ENCODE measurements around the gene SLC2A4. TPM values are rescaled to one million over a fixed set of nuclear protein-coding genes. Genes with fewer than 3 reads are reported as not detected.

SLC2A4 gene
- total RNA-seq, result not detected in 2 replicates

DNA sequence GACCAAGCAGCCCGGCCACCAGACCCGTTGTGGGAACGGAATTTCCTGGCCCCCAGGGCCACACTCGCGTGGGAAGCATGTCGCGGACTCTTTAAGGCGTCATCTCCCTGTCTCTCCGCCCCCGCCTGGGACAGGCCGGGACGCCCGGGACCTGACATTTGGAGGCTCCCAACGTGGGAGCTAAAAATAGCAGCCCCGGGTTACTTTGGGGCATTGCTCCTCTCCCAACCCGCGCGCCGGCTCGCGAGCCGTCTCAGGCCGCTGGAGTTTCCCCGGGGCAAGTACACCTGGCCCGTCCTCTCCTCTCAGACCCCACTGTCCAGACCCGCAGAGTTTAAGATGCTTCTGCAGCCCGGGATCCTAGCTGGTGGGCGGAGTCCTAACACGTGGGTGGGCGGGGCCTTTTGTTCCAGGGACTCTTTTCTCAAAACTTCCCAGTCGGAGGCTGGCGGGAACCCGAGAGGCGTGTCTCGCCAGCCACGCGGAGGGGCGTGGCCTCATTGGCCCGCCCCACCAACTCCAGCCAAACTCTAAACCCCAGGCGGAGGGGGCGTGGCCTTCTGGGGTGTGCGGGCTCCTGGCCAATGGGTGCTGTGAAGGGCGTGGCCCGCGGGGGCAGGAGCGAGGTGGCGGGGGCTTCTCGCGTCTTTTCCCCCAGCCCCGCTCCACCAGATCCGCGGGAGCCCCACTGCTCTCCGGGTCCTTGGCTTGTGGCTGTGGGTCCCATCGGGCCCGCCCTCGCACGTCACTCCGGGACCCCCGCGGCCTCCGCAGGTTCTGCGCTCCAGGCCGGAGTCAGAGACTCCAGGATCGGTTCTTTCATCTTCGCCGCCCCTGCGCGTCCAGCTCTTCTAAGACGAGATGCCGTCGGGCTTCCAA lies at the start of gene SLC2A4:
Gene SLC2A4, plus strand, starts transcription at position 645 of the 879 bp plus-strand sequence. Its CDS starts 217 bp downstream, at position 862.

DNA sequence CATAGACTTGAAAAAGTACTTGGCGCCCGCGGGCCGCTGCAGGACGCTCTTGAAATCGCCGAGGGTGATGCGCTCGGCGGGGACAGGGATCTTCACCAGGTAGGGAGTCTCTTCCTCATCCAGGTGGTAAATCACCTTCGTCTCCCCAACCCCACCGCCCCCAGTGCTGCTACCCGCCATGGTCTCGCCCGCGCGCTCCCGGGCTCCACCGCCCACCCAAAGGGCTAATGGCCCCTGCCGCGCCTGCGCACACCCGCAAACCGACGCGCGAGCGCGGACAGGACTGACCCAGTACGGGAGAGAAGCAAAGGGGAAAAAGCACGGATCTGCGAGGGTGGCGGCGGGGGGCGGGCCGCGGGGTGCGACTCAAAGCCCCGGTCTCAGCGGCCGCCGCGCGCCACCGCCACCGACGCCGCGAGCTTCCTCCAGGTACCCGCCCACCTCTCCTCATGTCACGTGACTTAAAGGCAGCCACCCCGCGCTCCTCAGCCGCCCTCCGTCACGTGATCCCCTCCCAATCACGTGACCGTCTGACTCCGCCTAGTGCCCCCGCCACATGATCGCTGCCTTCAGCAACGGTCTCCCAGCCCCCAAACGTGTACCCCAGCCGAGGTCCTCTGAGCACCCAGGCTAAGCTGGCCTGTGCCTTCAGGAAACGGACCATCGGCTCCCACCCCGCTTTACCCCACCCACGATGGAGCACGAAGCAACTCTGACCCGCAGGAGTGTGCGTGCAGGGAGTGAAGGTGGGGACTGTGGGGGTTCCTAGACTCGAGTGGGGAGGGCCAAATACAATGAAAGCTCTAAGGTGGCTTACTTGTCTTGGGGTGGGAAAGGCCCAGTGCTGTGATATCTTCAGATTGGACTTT lies 47.2 kb upstream of the SLC2A4 start, which contains the start of gene DVL2:
Gene DVL2, minus strand, starts transcription at position 435 of the 869 bp plus-strand sequence. Its CDS starts 255 bp downstream, at position 180.

DNA sequence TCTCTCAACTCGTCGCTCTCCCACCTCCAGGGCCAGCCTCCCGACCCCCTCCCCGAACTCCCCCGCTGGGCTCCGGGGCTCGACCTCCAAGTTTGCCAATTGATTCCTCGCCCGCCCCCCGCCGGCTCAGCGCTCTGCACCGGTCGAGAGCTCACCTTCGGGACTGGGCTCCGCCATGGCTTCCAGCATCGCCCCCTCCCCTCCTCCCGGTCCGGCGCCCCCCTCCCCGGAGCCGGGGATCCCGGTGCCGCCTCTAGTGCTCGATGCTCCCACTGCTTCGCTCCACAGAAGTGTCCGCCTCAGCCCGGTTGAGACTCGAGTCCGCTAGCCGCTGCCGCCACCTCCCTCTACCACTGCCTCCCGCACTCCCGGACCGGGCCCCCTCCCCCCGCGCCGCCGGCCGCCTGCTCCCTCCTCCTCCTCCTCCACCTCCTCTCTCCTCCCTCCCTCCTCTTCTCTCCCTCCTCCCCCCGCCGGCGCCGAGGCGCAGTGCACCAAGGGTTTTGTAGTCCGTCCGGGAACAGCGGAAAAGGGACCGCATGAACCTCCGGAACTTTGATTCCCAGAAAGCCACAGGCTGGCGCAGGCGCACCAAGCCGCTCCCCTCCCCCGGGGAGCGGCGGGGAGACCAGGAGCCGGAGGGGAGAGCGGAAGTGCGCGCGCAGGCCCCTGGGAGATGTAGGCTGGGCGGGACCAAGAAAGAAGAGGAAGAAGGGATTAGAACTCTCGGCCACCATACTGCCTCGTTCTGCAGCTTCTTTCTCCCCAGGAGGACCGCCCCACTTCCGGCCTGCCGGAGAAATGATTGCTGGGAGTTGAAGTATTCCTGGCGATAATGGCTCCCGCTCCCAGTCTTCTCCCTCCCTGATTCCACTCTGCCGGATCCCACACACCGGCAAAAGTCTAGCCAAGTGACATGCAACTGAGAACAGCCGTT lies 42.2 kb upstream of the SLC2A4 start, which contains the start of gene PHF23:
Gene PHF23, minus strand, starts transcription at position 367 of the 937 bp plus-strand sequence. Its CDS starts 178 bp downstream, at position 189.

DNA sequence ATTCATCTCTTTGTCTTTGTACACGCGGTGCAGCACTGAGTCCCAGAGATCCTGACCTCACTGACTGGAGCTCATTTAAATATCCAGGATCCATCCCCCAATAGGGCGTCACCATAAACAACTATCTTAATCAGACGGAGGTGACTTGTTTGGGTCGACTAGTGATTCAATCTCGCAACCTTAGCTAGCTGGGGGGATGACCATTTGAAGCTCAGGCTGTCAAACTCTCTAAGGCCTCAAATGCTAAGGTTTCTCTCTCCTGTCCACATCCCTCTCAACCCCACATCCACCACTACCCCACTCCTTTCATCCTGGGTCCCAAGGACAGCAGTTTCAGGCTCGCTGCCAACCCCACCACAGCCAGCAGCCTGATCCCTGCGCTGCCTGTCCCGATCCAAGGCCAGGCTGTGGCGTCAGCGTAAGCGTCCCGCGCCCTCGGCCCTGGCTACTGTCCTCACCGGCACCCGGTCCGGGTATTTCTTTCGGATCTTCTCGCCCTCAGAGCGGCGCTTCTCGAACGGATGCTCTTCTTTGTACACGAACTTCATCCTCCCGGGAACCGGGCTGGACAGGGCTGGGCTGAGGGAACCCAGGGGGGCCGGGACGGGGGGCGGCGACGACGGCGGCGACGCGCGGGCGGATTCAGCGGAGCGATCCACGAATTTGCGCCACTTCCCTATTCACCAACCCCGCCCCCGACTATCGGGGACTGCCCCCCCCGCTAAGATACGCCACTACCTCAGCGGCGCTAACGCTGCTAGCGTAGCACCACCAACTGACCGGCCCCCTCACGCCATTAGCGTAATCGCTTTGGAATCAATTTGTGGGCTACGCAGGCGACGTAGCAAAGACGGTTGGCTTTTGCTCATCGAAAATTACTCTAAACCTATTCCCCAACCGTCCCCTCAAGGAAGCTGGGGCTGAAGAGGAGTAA lies 39.5 kb upstream of the SLC2A4 start, which contains the start of gene GABARAP:
Gene GABARAP, minus strand, starts transcription at position 667 of the 934 bp plus-strand sequence. Its CDS starts 119 bp downstream, at position 548.

GRCh38 chr17:7251661-7252175 lies 29.8 kb upstream of the SLC2A4 start, which contains the start of gene CTDNEP1:
CTDNEP1 (minus strand) TSS chr17:7251734; CDS start chr17:7251296, 438 bp downstream.

DNA sequence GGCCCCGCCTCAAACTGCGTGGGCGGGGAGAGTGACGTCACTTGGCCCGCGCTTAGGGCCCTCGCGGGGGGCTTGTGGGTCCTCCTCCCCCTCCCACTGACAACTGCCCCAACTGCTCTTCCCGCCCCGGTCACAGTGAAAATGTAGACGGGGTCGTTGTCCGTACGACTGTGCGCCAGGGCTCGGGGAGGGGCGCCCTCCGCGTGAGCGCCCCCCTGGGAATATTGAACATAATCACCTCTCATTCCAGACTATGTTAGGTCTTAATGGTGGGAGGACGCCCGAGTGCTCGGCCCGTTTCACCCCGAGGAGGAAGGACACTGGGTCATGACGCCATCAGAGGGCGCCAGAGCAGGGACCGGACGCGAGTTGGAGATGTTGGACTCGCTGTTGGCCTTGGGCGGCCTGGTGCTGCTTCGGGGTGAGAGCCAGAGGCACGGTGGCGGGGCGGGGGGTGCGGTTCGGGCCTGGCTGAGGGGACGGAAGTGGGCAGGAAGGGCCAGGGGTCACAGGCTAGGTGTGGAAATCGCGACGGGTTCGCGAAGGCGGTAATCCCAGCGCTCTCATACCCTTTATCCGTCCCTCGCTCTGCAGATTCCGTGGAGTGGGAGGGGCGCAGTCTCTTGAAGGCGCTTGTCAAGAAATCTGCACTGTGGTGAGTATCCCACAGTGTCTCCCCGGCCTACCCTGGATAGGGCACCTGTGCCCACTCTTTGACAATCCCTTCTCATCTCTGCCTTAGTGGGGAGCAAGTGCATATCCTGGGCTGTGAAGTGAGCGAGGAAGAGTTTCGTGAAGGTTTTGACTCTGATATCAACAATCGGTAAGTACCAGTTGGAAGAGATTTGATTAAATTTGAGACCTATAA lies 29.1 kb upstream of the SLC2A4 start, which contains the start of gene ELP5:
Gene ELP5, plus strand, starts transcription at position 40 of the 868 bp plus-strand sequence. Its CDS starts 336 bp downstream, at position 376.

DNA sequence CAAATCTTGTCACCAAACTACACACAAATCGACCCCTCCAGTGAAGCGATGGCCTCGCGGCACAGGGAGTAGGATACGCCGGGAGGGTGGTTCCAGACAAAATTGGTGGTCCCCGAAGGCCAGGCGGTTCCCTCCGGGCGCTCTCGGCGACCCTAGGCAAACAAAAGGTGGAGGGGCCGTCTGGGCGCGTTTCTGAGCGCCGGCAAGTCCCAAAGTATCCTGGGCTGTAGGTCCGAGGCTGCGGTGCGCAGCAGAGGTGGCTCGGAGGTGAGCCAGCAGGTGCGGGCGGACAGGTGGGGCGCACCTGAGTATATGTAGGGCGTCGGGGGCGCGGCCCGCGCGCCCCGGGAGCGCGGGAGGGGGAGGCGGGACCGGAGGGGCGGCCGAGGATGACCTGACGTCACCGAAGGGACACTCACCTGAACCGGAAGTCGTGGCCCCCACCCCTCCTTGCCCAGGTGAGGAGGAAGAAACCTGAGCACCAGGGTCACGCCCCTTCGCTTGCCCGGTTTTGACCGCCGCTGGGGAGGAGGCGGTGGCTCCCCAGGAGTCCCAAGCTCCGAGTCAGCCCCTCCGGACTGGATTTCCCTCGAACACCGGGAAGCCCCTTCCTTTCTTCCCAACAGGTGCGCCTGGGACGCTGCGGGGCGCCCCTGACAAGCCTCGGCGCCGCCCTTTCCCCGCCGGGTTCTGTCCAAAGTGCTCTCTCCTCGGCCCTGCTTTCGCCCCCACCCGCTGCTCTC lies 19.2 kb upstream of the SLC2A4 start, which contains the start of gene CLDN7:
Gene CLDN7, minus strand, starts transcription at position 287 of the 743 bp plus-strand sequence. CDS start 435 bp downstream, outside the sequence.

GRCh38 chr17:7294614-7295153 lies 13.2 kb downstream of the SLC2A4 start, which contains the start of gene YBX2:
YBX2 (minus strand) TSS chr17:7294639; CDS start chr17:7294500, 139 bp downstream.

DNA sequence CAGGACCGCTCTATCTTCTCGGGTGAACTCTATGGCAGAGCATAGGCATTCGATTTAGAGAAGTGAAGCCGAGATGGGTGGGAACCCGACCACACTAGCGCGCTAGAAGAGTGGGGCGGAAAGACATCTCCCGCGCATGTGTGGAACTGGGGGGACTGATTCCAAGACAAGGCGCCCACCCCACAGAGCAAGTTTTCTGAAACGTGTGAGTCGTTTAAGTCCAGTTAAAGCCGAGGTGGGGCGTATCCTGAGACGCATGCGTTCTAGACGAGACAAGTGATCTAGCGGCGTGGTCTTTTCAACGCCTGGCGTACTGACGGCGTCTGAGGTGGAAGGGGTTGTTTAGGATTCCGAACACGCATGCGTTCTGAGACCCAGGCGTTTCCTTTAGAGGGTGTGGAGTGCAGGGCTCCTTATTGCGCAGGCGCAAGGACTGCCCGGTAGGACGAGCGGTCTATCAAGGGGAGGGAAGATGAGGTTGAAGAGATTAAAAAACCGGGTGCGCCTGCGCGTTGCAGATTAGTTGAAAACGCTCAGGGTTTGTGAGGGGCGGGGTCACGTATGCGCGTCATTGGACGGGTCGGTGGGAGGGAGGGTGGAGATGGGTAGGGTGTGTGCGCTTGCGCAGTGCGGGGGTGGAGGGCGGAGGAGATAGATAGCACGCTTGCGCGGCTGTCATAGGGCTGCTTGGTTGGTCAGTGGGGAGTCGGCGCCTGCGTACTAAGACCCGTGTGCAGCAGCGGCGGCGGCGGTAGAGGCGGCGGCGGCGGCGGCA lies 25.6 kb downstream of the SLC2A4 start, which contains the start of gene EIF5A:
Gene EIF5A, plus strand, starts transcription at position 718 of the 775 bp plus-strand sequence. CDS start 2,008 bp downstream, outside the sequence.

GRCh38 chr17:7314719-7315569 lies 33.4 kb downstream of the SLC2A4 start, which contains the start of gene GPS2:
GPS2 (minus strand) TSS chr17:7315360; CDS start chr17:7315052, 308 bp downstream.

DNA sequence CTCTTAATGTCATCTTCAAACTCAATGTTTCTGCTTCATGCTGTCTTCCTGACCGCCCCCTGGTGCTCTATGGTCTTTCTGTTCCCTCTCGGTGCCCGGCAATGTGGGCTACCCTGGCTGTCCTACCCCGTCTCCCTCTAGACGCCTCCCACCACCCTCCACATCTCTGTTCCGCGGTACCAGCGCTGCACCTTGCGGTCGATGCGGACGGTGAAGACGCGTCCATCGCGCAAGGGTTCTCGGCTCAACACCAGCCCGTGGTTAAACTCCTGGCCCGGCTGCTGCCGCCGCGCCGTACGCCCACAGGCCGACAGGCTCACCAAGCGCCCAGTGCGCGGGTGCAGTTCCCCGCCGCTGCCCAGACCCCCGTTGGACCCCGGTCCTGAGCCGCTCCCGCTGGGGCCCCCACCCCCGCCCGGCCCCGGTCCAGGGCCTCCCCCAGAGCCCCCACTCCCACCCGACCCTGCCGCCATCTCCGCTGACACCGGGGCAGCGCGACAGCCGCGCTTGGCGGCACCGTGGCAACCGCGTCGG lies 47.4 kb downstream of the SLC2A4 start, which contains the start of gene NEURL4:
Gene NEURL4, minus strand, starts transcription at position 496 of the 534 bp plus-strand sequence. Its CDS starts 23 bp downstream, at position 473.

GRCh38 chr17:7336240-7337175 lies 55.0 kb downstream of the SLC2A4 start, which contains the start of gene ACAP1:
ACAP1 (plus strand) TSS chr17:7336529; CDS start chr17:7336735, 206 bp downstream.

